Activated naive CD4-positive, alpha-beta T cell treated with anti-CD3 and anti-CD28 coated beads for 36 hours (primary cell): ENCODE measurements around the gene IGFLR1. TPM values are rescaled to one million over a fixed set of nuclear protein-coding genes. Genes with fewer than 3 reads are reported as not detected.
"Not testable (repeated sequence)": the region's sequence is repeated elsewhere in the genome, so short reads cannot be mapped to it uniquely, and the experiment has no call there.

Experiments
- CTCF ChIA-PET: fragments of 350-600 bp; sonication (Branson Sonifier 250); formaldehyde crosslinking; loops from one replicate; lab custom pipeline; 2021; ENCODE audit warnings: antibody characterized with exemption; lab: Charles Lee
- DNase-seq: peaks from one replicate; pipeline ENCODE4 v3.0.0-alpha.2; 2020
- H3K27ac Mint-ChIP-seq: one replicate; pipeline ENCODE4 v1.8.0; 2021; ENCODE audit warnings: mild to moderate bottlenecking, mixed read lengths
- H3K27me3 Mint-ChIP-seq: one replicate; pipeline ENCODE4 v1.8.0; 2021; ENCODE audit warnings: low read depth, mixed read lengths
- H3K36me3 Mint-ChIP-seq: one replicate; pipeline ENCODE4 v1.8.0; 2021; ENCODE audit warnings: low read depth, mixed read lengths
- H3K4me1 Mint-ChIP-seq: one replicate; pipeline ENCODE4 v1.8.0; 2021; ENCODE audit warnings: low read depth, mixed read lengths
- H3K4me3 Mint-ChIP-seq: one replicate; pipeline ENCODE4 v1.8.0; 2021; ENCODE audit warnings: mild to moderate bottlenecking, moderate library complexity, mixed read lengths
- H3K9me3 Mint-ChIP-seq: one replicate; pipeline ENCODE4 v1.8.0; 2021; ENCODE audit warnings: mixed read lengths
- intact Hi-C: fragments of 100-400 bp; cut with micrococcal nuclease; formaldehyde crosslinking; loops from one replicate; pipeline ENCODE4 v1.15.1; 2023
- total RNA-seq, 2 experiments: library from RNA; stranded (reverse); gene quantifications; one replicate each; pipeline ENCODE4 v1.2.3, GENCODE V29; 2021

Gene IGFLR1
- total RNA-seq, 2 experiments from 2014 or later, result 51.0 to 52.8 TPM

- no peak for DNase-seq
- H3K4me1 Mint-ChIP-seq, result peaks cover 7% of the 10 kb centered on the region
- no peak overlapping the region for H3K27ac Mint-ChIP-seq
- CTCF ChIA-PET, result interaction anchor here (1.7 to 4.3 kb wide), 3 partner anchors 10 to 116 kb away, joined by 4 to 43 read pairs (median 5); no protein-coding TSS in a partner anchor
- H3K4me3 Mint-ChIP-seq, result no peak overlapping the region
- intact Hi-C loops, result loop anchor here (2.0 kb wide), 1 partner anchor 41 kb away; the partner anchor contains the start of genes PSENEN and U2AF1L4
- no peaks in the 10 kb centered on the region for H3K27me3 Mint-ChIP-seq
- no peaks in the 10 kb centered on the region for H3K9me3 Mint-ChIP-seq
- H3K36me3 Mint-ChIP-seq, result peaks cover 2% of the 10 kb centered on the region
Measured at GRCh38 chr19:35703343-35703742, 38.9 kb downstream of the IGFLR1 start.

DNA sequence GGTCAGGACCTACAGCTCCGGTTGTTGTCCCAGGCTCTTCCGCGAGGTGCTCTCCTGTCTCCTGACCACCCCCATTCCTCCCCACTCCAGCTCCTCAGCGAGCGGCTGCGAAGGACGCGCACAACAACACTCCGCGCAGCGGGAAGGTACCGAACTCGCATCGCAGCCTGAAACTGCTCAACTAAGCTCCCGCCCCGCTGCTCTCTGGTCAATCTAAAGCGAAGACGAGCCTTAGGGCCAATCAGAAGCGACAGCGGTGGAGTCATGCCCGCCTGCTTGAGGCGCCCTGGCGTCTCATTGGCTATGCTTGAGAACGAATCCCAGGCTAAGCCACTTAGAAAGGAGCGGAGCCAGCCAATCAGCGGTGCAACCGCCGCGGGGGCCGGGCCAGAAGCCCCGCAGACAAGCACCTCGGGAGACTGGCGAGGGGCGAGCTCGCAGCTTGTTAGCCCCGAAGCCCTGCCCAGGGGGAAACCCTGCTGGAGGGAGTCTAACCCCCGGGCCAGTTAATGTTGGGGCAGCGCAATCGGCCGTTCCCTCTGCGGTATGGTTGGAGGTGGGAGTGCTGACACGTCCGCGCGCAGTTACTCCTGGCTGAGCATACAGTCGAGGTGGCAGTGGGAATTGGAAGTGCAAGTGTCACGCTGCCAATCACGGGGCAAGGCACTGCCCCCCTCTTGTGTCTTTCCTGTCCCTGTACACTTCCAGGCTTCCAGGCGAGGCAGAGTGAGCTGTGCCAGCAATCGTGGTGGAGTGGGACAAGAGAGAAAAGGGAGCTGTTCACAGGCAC, 39.8 kb downstream of the IGFLR1 start:
- peak; percentile 98 for DNase-seq
- CTCF ChIA-PET, result interaction anchor here (0.7 to 4.3 kb wide), 4 partner anchors 9 to 117 kb away, joined by 3 to 43 read pairs (median 4); no protein-coding TSS in a partner anchor
- H3K36me3 Mint-ChIP-seq, result peaks cover 2% of the 10 kb centered on the region
- peak overlapping the region; percentile 92 for H3K4me3 Mint-ChIP-seq
- H3K27ac Mint-ChIP-seq, result peak overlapping the region; percentile 95
- H3K4me1 Mint-ChIP-seq, result peaks cover 10% of the 10 kb centered on the region
- no peaks in the 10 kb centered on the region for H3K27me3 Mint-ChIP-seq
- intact Hi-C loops, result loop anchor here (1.0 to 2.0 kb wide), 3 partner anchors 11 to 42 kb away; partner anchors contain the start of genes PSENEN and U2AF1L4
- H3K9me3 Mint-ChIP-seq, result no peaks in the 10 kb centered on the region

GRCh38 chr19:35696835-35697234, 45.4 kb downstream of the IGFLR1 start:
- peak; percentile 78 for DNase-seq
- H3K36me3 Mint-ChIP-seq, result no peaks in the 10 kb centered on the region
- H3K4me1 Mint-ChIP-seq, result peaks cover 28% of the 10 kb centered on the region
- H3K4me3 Mint-ChIP-seq, result no peak overlapping the region
- intact Hi-C loops, result no loop called here
- H3K9me3 Mint-ChIP-seq, result no peaks in the 10 kb centered on the region
- H3K27ac Mint-ChIP-seq, result peak overlapping the region; percentile 39
- CTCF ChIA-PET, result interaction anchor here (0.5 to 6.6 kb wide), 8 partner anchors 9 to 149 kb away, joined by 3 to 120 read pairs (median 4); no protein-coding TSS in a partner anchor
- no peaks in the 10 kb centered on the region for H3K27me3 Mint-ChIP-seq

DNA sequence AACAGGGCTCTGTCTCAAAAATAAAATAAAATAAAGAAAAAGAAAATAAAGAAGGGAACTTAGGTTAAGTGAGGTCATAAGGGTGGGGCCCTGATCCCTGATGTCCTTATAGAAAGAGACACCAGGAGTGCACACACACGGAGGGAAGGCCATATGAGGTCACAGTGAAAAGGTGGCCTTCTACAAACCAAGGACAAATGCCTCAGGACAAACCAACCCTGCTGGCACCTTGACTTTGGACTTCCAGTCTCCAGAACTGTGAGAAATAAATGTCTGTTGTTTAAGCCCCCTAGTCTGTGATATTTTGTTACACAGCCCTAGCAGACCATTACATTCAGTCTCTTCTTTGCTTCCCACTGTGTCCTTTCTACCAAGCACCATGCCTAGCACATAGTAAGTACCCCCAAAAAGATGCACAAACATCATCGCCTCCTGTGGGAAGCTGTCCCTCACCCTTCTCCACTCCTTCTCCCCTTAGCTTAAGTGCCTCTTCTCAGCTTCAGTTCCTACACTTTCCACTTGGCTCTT, 46.3 kb downstream of the IGFLR1 start:
- no peaks in the 10 kb centered on the region for H3K36me3 Mint-ChIP-seq
- H3K9me3 Mint-ChIP-seq, result no peaks in the 10 kb centered on the region
- peaks cover 28% of the 10 kb centered on the region for H3K4me1 Mint-ChIP-seq

DNA sequence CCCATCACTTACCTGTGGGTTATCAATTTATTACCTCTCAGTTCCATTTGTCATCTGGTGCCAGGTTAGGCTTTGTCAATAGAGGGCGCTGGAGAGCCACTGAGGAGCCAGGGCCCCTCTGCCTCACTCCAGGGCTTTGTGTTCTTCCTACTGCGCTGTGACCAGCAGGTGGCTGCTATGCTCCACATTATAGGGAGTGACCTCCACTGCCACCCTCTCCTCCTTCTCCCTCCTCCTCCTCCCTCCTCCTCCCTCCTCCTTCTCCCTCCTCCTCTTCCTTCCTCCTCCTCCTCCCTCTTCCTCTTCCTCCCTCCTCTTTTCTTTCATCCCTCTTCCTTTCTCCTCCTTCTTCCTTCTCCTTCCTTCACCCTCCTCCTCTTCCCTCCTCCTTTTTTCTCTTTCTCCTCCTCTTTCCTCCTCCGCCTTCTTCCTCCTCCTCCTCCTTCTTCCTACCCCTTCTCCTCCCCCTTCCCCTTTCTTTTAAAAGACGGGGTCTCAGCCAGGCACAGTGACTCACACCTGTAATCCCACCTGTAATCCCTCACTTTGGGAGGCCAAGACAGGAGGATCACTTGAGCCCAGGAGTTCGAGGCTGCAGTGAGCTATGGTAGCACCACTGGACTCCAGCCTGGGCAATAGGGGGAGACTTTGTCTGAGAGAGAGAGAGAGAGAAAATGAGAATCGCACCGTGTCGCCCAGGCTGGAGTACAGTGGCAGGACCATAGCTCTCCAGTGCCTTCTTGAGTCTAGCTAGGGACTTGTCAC, 48.2 kb downstream of the IGFLR1 start:
- Mint-ChIP-seq H3K9me3 (no peaks in the 10 kb centered on the region), H3K27me3 (no peaks in the 10 kb centered on the region), H3K4me1 (peaks cover 24% of the 10 kb centered on the region), H3K27ac (peak overlapping the region; percentile 77), H3K4me3 (no peak overlapping the region), H3K36me3 (no peaks in the 10 kb centered on the region)
- intact Hi-C loops, result loop anchor here (1.0 to 5.0 kb wide), 6 partner anchors 22 to 237 kb away; partner anchors contain the start of gene TMEM147
- CTCF ChIA-PET, result interaction anchor here (0.6 to 6.6 kb wide), 30 partner anchors 9 to 304 kb away, joined by 3 to 120 read pairs (median 4); partner anchors contain the start of genes COX6B1, KIRREL2, LIN37 and PRODH2
- DNase-seq, result peak; percentile 97

More for the DNA sequence above, 46.3 kb downstream of the IGFLR1 start:
- Mint-ChIP-seq H3K27ac (peak overlapping the region; percentile 32), H3K27me3 (no peaks in the 10 kb centered on the region), H3K4me3 (no peak overlapping the region)
- DNase-seq, result no peak
- intact Hi-C loops, result no loop called here
- CTCF ChIA-PET, result interaction anchor here (0.5 to 6.6 kb wide), 10 partner anchors 13 to 235 kb away, joined by 3 to 120 read pairs (median 4); no protein-coding TSS in a partner anchor

DNA sequence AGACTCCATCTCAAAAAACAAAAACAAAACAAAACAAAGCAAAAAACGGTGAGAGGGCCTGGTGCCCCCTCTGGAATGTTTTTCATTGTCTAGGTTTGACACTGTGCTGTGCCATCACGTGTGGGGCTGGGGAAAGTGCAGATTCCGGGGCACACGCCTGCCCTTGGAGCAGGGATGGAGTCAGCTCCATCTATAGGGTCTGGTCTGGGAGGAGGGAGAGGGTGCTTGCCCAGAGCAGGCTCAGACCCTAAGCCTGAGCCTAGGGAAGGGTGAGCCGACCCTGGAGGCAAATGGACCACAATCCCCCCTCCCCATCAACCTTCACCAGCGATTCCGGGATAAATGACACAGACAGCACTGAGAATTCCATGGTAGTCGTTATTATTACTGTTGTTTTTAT, 48.8 kb downstream of the IGFLR1 start:
- no peaks in the 10 kb centered on the region for H3K27me3 Mint-ChIP-seq
- DNase-seq, result no peak
- no peak overlapping the region for H3K4me3 Mint-ChIP-seq
- H3K36me3 Mint-ChIP-seq, result no peaks in the 10 kb centered on the region
- CTCF ChIA-PET, result interaction anchor here (0.6 to 6.6 kb wide), 12 partner anchors 10 to 239 kb away, joined by 3 to 120 read pairs (median 4); no protein-coding TSS in a partner anchor
- no peaks in the 10 kb centered on the region for H3K9me3 Mint-ChIP-seq
- H3K27ac Mint-ChIP-seq, result no peak overlapping the region
- H3K4me1 Mint-ChIP-seq, result peaks cover 24% of the 10 kb centered on the region
- intact Hi-C loops, result loop anchor here (1.0 to 5.0 kb wide), 4 partner anchors 127 to 238 kb away; partner anchors contain the start of gene TMEM147

DNA sequence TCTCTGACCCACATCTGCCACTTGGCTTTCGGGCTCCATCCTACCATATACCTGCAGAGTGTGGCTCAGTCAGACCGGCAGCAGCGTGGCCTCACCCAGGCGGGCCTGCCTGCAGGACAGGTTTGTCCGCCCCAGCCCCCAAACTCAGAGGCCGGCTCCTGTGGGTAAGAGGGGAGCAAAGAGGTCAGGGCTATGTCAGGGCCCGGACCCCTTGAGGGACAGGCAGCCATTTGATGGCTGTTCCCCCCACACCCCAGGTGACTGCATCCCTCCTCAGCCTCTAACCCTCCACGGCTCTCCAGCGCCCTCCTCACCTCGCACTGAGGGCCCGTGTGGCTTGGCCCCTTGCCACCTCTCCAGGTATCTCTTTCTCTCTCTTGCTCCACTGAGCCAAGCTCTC, 50.2 kb downstream of the IGFLR1 start:
- CTCF ChIA-PET, result interaction anchor here (0.6 to 6.6 kb wide), 9 partner anchors 10 to 580 kb away, joined by 3 to 120 read pairs (median 5); no protein-coding TSS in a partner anchor
- intact Hi-C loops, result loop anchor here (5.0 kb wide), 2 partner anchors 145 to 190 kb away; partner anchors contain the start of gene TMEM147
- DNase-seq, result no peak
- peaks cover 19% of the 10 kb centered on the region for H3K4me1 Mint-ChIP-seq
- no peak overlapping the region for H3K27ac Mint-ChIP-seq
- H3K4me3 Mint-ChIP-seq, result no peak overlapping the region
- no peaks in the 10 kb centered on the region for H3K36me3 Mint-ChIP-seq
- no peaks in the 10 kb centered on the region for H3K27me3 Mint-ChIP-seq
- H3K9me3 Mint-ChIP-seq, result no peaks in the 10 kb centered on the region

- intact Hi-C loops, result loop anchor here (5.0 kb wide), 2 partner anchors 144 to 191 kb away; partner anchors contain the start of gene TMEM147
- not testable (repeated sequence) for H3K27ac Mint-ChIP-seq, DNase-seq, H3K4me3 Mint-ChIP-seq, H3K36me3 Mint-ChIP-seq, H3K27me3 Mint-ChIP-seq, H3K9me3 Mint-ChIP-seq, H3K4me1 Mint-ChIP-seq
- CTCF ChIA-PET, result interaction anchor here (0.9 to 6.6 kb wide), 3 partner anchors 11 to 129 kb away, joined by 3 to 120 read pairs (median 7); no protein-coding TSS in a partner anchor
Measured at GRCh38 chr19:35691106-35691505, 51.1 kb downstream of the IGFLR1 start.

DNA sequence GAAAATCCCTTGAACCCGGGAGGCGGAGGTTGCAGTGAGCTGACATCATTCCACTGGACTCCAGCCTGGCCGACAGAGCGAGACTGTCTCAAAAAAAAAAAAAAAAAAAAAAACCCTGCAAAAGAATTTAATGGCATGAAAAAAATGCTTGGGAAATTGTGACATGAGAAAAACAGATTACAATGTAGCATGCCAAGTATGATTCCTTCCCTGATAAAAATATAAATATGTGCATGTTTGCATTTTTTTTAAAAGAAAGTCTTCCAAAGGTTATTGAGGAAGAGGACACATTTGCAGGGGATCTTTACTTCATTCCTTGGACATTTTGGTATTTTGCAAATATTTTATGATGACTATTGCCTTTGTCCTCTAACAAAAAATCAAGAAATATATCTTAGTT, 52.4 kb downstream of the IGFLR1 start:
- no peaks in the 10 kb centered on the region for H3K36me3 Mint-ChIP-seq
- H3K27ac Mint-ChIP-seq, result no peak overlapping the region
- peaks cover 8% of the 10 kb centered on the region for H3K4me1 Mint-ChIP-seq
- no peak for DNase-seq
- CTCF ChIA-PET, result interaction anchor here (1.1 to 1.8 kb wide), 4 partner anchors 23 to 130 kb away, joined by 3 to 7 read pairs (median 3); no protein-coding TSS in a partner anchor
- H3K27me3 Mint-ChIP-seq, result no peaks in the 10 kb centered on the region
- H3K9me3 Mint-ChIP-seq, result no peaks in the 10 kb centered on the region
- intact Hi-C loops, result loop anchor here (5.0 kb wide), 2 partner anchors 143 to 192 kb away; partner anchors contain the start of gene TMEM147
- no peak overlapping the region for H3K4me3 Mint-ChIP-seq
